Erythroblast (primary cell): ENCODE results near the gene HOMER1.

ENCODE experiments used
- DNase-seq, 2 experiments: peaks; one replicate each; lab custom pipeline; 2025; lab: John Stamatoyannopoulos, UW
- GATA1 ChIP-seq: IDR thresholded peaks from 2 replicates; pipeline ENCODE4 v1.6.1; 2011; ENCODE audit warnings: low read depth, mild to moderate bottlenecking, control low read depth, low read length, moderate library complexity
- POLR2A ChIP-seq: IDR thresholded peaks from 2 replicates; pipeline ENCODE4 v1.6.1; 2011; ENCODE audit warnings: mild to moderate bottlenecking, low read length

Gene HOMER1

GRCh38 chr5:79456890-79457583, 56.9 kb downstream of the HOMER1 start:
- DNase-seq, result no peak
- TF ChIP-seq GATA1 (no peak), POLR2A (no peak)

- DNase-seq, result no peak
- TF ChIP-seq POLR2A (no peak), GATA1 (no peak)
Measured at GRCh38 chr5:79456400-79456799, 57.5 kb downstream of the HOMER1 start.

- TF ChIP-seq GATA1, result no peak
- no peak for TF ChIP-seq POLR2A
- no peak for DNase-seq
Measured at GRCh38 chr5:79454043-79454442, 59.9 kb downstream of the HOMER1 start.

- TF ChIP-seq POLR2A, result no peak
- no peak for TF ChIP-seq GATA1
- no peak for DNase-seq
Measured at GRCh38 chr5:79448336-79448735, 65.6 kb downstream of the HOMER1 start.

GRCh38 chr5:79436821-79437220, 77.1 kb downstream of the HOMER1 start:
- TF ChIP-seq GATA1 (no peak), POLR2A (no peak)
- DNase-seq, result no peak

GRCh38 chr5:79436224-79436623, 77.7 kb downstream of the HOMER1 start:
- TF ChIP-seq POLR2A (no peak), GATA1 (no peak)
- DNase-seq, result no peak

GRCh38 chr5:79430196-79430595, 83.7 kb downstream of the HOMER1 start:
- TF ChIP-seq POLR2A (no peak), GATA1 (no peak)
- DNase-seq, result no peak

- TF ChIP-seq POLR2A (no peak), GATA1 (no peak)
- no peak for DNase-seq
Measured at GRCh38 chr5:79423296-79423695, 90.6 kb downstream of the HOMER1 start.

GRCh38 chr5:79420248-79420647, 93.7 kb downstream of the HOMER1 start:
- no peak for DNase-seq
- TF ChIP-seq GATA1 (no peak), POLR2A (no peak)

- DNase-seq, result no peak
- no peak for TF ChIP-seq GATA1
- no peak for TF ChIP-seq POLR2A
Measured at GRCh38 chr5:79418276-79418675, 95.7 kb downstream of the HOMER1 start.

- TF ChIP-seq GATA1 (no peak), POLR2A (no peak)
- no peak for DNase-seq
Measured at GRCh38 chr5:79417495-79417894, 96.4 kb downstream of the HOMER1 start.

- DNase-seq, result no peak
- TF ChIP-seq POLR2A (no peak), GATA1 (no peak)
Measured at GRCh38 chr5:79416499-79416898, 97.4 kb downstream of the HOMER1 start.

- TF ChIP-seq GATA1 (no peak), POLR2A (no peak)
Measured at GRCh38 chr5:79413112-79413511, 100.8 kb downstream of the HOMER1 start.

GRCh38 chr5:79408028-79408427, 105.9 kb downstream of the HOMER1 start:
- DNase-seq, result no peak
- TF ChIP-seq POLR2A (no peak), GATA1 (no peak)

More at GRCh38 chr5:79413112-79413511, 100.8 kb downstream of the HOMER1 start:
- DNase-seq, result no peak

- TF ChIP-seq POLR2A (no peak), GATA1 (no peak)
- no peak for DNase-seq
Measured at GRCh38 chr5:79407591-79407990, 106.3 kb downstream of the HOMER1 start.

GRCh38 chr5:79401216-79401615, 112.7 kb downstream of the HOMER1 start:
- TF ChIP-seq POLR2A (no peak), GATA1 (no peak)
- no peak for DNase-seq
